ENCODE results near the gene RNF208. TPM values are rescaled to one million over a fixed set of nuclear protein-coding genes. Genes with fewer than 3 reads are reported as not detected.
A peak's percentile ranks its signal among the peaks of the same experiment; 100 is the strongest.

Gene RNF208
- total and polyA plus RNA-seq, 2 experiments from 2014 or later: 1.4 to 5.6 TPM

DNA sequence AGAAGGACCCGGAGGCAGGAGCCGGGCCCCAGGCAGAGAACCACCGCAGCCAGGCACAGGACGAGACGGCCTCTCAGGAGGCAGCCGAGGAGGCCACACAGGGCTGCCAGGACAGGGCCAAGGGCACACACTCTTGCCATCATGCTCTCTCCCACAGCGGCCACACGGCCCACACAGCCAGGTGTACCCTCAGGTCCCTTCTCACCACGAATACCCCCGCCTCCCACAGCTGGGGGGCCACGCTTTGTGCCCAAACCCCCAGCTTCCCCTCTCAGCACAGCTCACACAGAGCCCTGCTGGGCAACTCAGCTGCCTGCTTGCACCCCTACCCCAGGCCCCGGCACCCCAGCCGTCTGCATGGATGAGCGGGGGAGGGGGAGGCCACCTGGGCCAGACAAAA is 28.3 kb downstream of the RNF208 start:
- no peak overlapping the region for H3K27ac ChIP-seq (ENCODE audit: low read depth)
- no peak overlapping the region for H3K27ac Mint-ChIP-seq
- H3K4me1 ChIP-seq (ENCODE audit: insufficient read depth): peaks cover 6% of the 10 kb centered on the region
- TF ChIP-seq EZH2phosphoT487 (IDR thresholded peaks at IDR 0.05; ENCODE audit: unreplicated experiment) (no peak), NANOG (IDR thresholded peaks at IDR 0.05; ENCODE audit: borderline replicate concordance) (no peak), JUNB (IDR thresholded peaks at IDR 0.05; ENCODE audit: unreplicated experiment) (no peak), ZNF114 (CRISPR knock-in tag; IDR thresholded peaks at IDR 0.05) (no peak), CREB1 (CRISPR knock-in tag; IDR thresholded peaks at IDR 0.05; ENCODE audit: low read depth) (no peak), EZH2 (IDR thresholded peaks at IDR 0.05; ENCODE audit: low read depth, unreplicated experiment) (no peak), POLR2AphosphoS5 (IDR thresholded peaks at IDR 0.05; ENCODE audit: low read depth) (no peak), STAT1 (IDR thresholded peaks at IDR 0.05; ENCODE audit: unreplicated experiment) (no peak), ZNF331 (CRISPR knock-in tag; IDR thresholded peaks at IDR 0.05; ENCODE audit: low read depth) (no peak)
- TF ChIP-seq, protein P1, sequence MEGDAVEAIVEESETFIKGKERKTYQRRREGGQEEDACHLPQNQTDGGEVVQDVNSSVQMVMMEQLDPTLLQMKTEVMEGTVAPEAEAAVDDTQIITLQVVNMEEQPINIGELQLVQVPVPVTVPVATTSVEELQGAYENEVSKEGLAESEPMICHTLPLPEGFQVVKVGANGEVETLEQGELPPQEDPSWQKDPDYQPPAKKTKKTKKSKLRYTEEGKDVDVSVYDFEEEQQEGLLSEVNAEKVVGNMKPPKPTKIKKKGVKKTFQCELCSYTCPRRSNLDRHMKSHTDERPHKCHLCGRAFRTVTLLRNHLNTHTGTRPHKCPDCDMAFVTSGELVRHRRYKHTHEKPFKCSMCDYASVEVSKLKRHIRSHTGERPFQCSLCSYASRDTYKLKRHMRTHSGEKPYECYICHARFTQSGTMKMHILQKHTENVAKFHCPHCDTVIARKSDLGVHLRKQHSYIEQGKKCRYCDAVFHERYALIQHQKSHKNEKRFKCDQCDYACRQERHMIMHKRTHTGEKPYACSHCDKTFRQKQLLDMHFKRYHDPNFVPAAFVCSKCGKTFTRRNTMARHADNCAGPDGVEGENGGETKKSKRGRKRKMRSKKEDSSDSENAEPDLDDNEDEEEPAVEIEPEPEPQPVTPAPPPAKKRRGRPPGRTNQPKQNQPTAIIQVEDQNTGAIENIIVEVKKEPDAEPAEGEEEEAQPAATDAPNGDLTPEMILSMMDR (conservative IDR thresholded peaks at IDR 0.05; ENCODE audit: low read depth in 2 of 2): no peak
- TF ChIP-seq, protein P2, sequence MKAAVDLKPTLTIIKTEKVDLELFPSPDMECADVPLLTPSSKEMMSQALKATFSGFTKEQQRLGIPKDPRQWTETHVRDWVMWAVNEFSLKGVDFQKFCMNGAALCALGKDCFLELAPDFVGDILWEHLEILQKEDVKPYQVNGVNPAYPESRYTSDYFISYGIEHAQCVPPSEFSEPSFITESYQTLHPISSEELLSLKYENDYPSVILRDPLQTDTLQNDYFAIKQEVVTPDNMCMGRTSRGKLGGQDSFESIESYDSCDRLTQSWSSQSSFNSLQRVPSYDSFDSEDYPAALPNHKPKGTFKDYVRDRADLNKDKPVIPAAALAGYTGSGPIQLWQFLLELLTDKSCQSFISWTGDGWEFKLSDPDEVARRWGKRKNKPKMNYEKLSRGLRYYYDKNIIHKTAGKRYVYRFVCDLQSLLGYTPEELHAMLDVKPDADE (IDR thresholded peaks at IDR 0.05): no peak
- TF ChIP-seq, protein P3, sequence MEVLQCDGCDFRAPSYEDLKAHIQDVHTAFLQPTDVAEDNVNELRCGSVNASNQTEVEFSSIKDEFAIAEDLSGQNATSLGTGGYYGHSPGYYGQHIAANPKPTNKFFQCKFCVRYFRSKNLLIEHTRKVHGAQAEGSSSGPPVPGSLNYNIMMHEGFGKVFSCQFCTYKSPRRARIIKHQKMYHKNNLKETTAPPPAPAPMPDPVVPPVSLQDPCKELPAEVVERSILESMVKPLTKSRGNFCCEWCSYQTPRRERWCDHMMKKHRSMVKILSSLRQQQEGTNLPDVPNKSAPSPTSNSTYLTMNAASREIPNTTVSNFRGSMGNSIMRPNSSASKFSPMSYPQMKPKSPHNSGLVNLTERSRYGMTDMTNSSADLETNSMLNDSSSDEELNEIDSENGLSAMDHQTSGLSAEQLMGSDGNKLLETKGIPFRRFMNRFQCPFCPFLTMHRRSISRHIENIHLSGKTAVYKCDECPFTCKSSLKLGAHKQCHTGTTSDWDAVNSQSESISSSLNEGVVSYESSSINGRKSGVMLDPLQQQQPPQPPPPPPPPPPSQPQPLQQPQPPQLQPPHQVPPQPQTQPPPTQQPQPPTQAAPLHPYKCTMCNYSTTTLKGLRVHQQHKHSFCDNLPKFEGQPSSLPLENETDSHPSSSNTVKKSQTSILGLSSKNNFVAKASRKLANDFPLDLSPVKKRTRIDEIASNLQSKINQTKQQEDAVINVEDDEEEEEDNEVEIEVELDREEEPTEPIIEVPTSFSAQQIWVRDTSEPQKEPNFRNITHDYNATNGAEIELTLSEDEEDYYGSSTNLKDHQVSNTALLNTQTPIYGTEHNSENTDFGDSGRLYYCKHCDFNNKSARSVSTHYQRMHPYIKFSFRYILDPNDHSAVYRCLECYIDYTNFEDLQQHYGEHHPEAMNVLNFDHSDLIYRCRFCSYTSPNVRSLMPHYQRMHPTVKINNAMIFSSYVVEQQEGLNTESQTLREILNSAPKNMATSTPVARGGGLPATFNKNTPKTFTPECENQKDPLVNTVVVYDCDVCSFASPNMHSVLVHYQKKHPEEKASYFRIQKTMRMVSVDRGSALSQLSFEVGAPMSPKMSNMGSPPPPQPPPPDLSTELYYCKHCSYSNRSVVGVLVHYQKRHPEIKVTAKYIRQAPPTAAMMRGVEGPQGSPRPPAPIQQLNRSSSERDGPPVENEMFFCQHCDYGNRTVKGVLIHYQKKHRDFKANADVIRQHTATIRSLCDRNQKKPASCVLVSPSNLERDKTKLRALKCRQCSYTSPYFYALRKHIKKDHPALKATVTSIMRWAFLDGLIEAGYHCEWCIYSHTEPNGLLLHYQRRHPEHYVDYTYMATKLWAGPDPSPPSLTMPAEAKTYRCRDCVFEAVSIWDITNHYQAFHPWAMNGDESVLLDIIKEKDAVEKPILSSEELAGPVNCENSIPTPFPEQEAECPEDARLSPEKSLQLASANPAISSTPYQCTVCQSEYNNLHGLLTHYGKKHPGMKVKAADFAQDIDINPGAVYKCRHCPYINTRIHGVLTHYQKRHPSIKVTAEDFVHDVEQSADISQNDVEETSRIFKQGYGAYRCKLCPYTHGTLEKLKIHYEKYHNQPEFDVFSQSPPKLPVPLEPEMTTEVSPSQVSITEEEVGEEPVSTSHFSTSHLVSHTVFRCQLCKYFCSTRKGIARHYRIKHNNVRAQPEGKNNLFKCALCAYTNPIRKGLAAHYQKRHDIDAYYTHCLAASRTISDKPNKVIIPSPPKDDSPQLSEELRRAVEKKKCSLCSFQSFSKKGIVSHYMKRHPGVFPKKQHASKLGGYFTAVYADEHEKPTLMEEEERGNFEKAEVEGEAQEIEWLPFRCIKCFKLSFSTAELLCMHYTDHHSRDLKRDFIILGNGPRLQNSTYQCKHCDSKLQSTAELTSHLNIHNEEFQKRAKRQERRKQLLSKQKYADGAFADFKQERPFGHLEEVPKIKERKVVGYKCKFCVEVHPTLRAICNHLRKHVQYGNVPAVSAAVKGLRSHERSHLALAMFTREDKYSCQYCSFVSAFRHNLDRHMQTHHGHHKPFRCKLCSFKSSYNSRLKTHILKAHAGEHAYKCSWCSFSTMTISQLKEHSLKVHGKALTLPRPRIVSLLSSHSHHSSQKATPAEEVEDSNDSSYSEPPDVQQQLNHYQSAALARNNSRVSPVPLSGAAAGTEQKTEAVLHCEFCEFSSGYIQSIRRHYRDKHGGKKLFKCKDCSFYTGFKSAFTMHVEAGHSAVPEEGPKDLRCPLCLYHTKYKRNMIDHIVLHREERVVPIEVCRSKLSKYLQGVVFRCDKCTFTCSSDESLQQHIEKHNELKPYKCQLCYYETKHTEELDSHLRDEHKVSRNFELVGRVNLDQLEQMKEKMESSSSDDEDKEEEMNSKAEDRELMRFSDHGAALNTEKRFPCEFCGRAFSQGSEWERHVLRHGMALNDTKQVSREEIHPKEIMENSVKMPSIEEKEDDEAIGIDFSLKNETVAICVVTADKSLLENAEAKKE (CRISPR knock-in tag; IDR thresholded peaks at IDR 0.05): no peak
- TF ChIP-seq, protein P4, sequence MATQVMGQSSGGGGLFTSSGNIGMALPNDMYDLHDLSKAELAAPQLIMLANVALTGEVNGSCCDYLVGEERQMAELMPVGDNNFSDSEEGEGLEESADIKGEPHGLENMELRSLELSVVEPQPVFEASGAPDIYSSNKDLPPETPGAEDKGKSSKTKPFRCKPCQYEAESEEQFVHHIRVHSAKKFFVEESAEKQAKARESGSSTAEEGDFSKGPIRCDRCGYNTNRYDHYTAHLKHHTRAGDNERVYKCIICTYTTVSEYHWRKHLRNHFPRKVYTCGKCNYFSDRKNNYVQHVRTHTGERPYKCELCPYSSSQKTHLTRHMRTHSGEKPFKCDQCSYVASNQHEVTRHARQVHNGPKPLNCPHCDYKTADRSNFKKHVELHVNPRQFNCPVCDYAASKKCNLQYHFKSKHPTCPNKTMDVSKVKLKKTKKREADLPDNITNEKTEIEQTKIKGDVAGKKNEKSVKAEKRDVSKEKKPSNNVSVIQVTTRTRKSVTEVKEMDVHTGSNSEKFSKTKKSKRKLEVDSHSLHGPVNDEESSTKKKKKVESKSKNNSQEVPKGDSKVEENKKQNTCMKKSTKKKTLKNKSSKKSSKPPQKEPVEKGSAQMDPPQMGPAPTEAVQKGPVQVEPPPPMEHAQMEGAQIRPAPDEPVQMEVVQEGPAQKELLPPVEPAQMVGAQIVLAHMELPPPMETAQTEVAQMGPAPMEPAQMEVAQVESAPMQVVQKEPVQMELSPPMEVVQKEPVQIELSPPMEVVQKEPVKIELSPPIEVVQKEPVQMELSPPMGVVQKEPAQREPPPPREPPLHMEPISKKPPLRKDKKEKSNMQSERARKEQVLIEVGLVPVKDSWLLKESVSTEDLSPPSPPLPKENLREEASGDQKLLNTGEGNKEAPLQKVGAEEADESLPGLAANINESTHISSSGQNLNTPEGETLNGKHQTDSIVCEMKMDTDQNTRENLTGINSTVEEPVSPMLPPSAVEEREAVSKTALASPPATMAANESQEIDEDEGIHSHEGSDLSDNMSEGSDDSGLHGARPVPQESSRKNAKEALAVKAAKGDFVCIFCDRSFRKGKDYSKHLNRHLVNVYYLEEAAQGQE (IDR thresholded peaks at IDR 0.05; ENCODE audit: unreplicated experiment): no peak
- peaks cover 5% of the 10 kb centered on the region for H3K36me3 Mint-ChIP-seq (ENCODE audit: low read depth)
- H3F3A ChIP-seq (replicated peaks; ENCODE audit: low read depth): no peaks in the 10 kb centered on the region
- H3K27me3 ChIP-seq (ENCODE audit: insufficient read depth): no peaks in the 10 kb centered on the region
- ATAC-seq (peak; percentile 4; the same call in 1 of the 3 replicates), DNase-seq (ENCODE audit: low spot score) (no peak)
- H3K9me3 Mint-ChIP-seq: no peaks in the 10 kb centered on the region; the same call in 2 of the 3 replicates
- H3K4me3 ChIP-seq: no peak overlapping the region
- no peak overlapping the region for H3K4me3 Mint-ChIP-seq
- no peaks in the 10 kb centered on the region for H3K36me3 ChIP-seq (ENCODE audit: insufficient read depth)
- peaks cover 6% of the 10 kb centered on the region for H3K27me3 Mint-ChIP-seq (ENCODE audit: insufficient read depth, low read depth, poor library complexity)
- no peak overlapping the region for H2AFZ ChIP-seq
- no peaks in the 10 kb centered on the region; the same call in 1 of the 2 replicates for H4K20me1 ChIP-seq (replicated peaks; ENCODE audit: insufficient read depth)
- H3K4me2 ChIP-seq: no peak overlapping the region
- no peaks in the 10 kb centered on the region for H3K9me2 ChIP-seq (ENCODE audit: insufficient read depth)
- H3K79me2 ChIP-seq (replicated peaks; ENCODE audit: insufficient read depth): peaks cover 42% of the 10 kb centered on the region
- peaks cover 18% of the 10 kb centered on the region for H3K4me1 Mint-ChIP-seq

Measured in GM23338 (cell line).